Measurements from ENCODE around the gene RAD51B. TPM values are rescaled to one million over a fixed set of nuclear protein-coding genes. Genes with fewer than 3 reads are reported as not detected.

The RAD51B gene
- total RNA-seq, 1 experiment from 2014 or later: 28.9 TPM

GRCh38 chr14:68375376-68375775 is 555.8 kb downstream of the RAD51B start:
- no peak for DNase-seq (ENCODE audit: low read depth, low spot score)
- in situ Hi-C loops (cut with HindIII; ENCODE audit: low pct_unique_long_range_greater_than_20kb, low sequenced_read_pairs): no loop called here

- no peak for DNase-seq (ENCODE audit: low read depth, low spot score)
- in situ Hi-C loops (cut with HindIII; ENCODE audit: low pct_unique_long_range_greater_than_20kb, low sequenced_read_pairs): no loop called here
Measured at GRCh38 chr14:68376067-68376779, 556.6 kb downstream of the RAD51B start.

- no peak for DNase-seq (ENCODE audit: low read depth, low spot score)
- in situ Hi-C loops (cut with HindIII; ENCODE audit: low pct_unique_long_range_greater_than_20kb, low sequenced_read_pairs): no loop called here
Measured at GRCh38 chr14:68377006-68377405, 557.4 kb downstream of the RAD51B start.

- DNase-seq (ENCODE audit: low read depth, low spot score): peak; percentile 98
- in situ Hi-C loops (cut with HindIII; ENCODE audit: low pct_unique_long_range_greater_than_20kb, low sequenced_read_pairs): no loop called here
Measured at GRCh38 chr14:68377459-68377858, 557.9 kb downstream of the RAD51B start.

- in situ Hi-C loops (cut with HindIII; ENCODE audit: low pct_unique_long_range_greater_than_20kb, low sequenced_read_pairs): no loop called here
Measured at GRCh38 chr14:68379510-68380328, 560.1 kb downstream of the RAD51B start.

GRCh38 chr14:68380329-68380741 is 560.8 kb downstream of the RAD51B start:
- DNase-seq (ENCODE audit: low read depth, low spot score): no peak
- in situ Hi-C loops (cut with HindIII; ENCODE audit: low pct_unique_long_range_greater_than_20kb, low sequenced_read_pairs): no loop called here

More at GRCh38 chr14:68379510-68380328, 560.1 kb downstream of the RAD51B start:
- no peak for DNase-seq (ENCODE audit: low read depth, low spot score)

GRCh38 chr14:68384335-68384734 is 564.8 kb downstream of the RAD51B start:
- in situ Hi-C loops (cut with HindIII; ENCODE audit: low pct_unique_long_range_greater_than_20kb, low sequenced_read_pairs): no loop called here
- DNase-seq (ENCODE audit: low read depth, low spot score): no peak

GRCh38 chr14:68384881-68385280 is 565.3 kb downstream of the RAD51B start:
- in situ Hi-C loops (cut with HindIII; ENCODE audit: low pct_unique_long_range_greater_than_20kb, low sequenced_read_pairs): no loop called here
- no peak for DNase-seq (ENCODE audit: low read depth, low spot score)

GRCh38 chr14:68386446-68386845 is 566.9 kb downstream of the RAD51B start:
- in situ Hi-C loops (cut with HindIII; ENCODE audit: low pct_unique_long_range_greater_than_20kb, low sequenced_read_pairs): no loop called here
- no peak for DNase-seq (ENCODE audit: low read depth, low spot score)

- no peak for DNase-seq (ENCODE audit: low read depth, low spot score)
Measured at GRCh38 chr14:68386950-68387779, 567.6 kb downstream of the RAD51B start.

GRCh38 chr14:68389943-68390342 is 570.4 kb downstream of the RAD51B start:
- no peak for DNase-seq (ENCODE audit: low read depth, low spot score)
- in situ Hi-C loops (cut with HindIII; ENCODE audit: low pct_unique_long_range_greater_than_20kb, low sequenced_read_pairs): no loop called here

More at GRCh38 chr14:68386950-68387779, 567.6 kb downstream of the RAD51B start:
- in situ Hi-C loops (cut with HindIII; ENCODE audit: low pct_unique_long_range_greater_than_20kb, low sequenced_read_pairs): no loop called here

- DNase-seq (ENCODE audit: low read depth, low spot score): no peak
- in situ Hi-C loops (cut with HindIII; ENCODE audit: low pct_unique_long_range_greater_than_20kb, low sequenced_read_pairs): no loop called here
Measured at GRCh38 chr14:68390741-68391140, 571.2 kb downstream of the RAD51B start.

- in situ Hi-C loops (cut with HindIII; ENCODE audit: low pct_unique_long_range_greater_than_20kb, low sequenced_read_pairs): no loop called here
- DNase-seq (ENCODE audit: low read depth, low spot score): no peak
Measured at GRCh38 chr14:68391311-68392014, 571.9 kb downstream of the RAD51B start.

- peak; percentile 29 for DNase-seq (ENCODE audit: low read depth, low spot score)
- in situ Hi-C loops (cut with HindIII; ENCODE audit: low pct_unique_long_range_greater_than_20kb, low sequenced_read_pairs): no loop called here
Measured at GRCh38 chr14:68392393-68393141, 573.0 kb downstream of the RAD51B start.

- in situ Hi-C loops (cut with HindIII; ENCODE audit: low pct_unique_long_range_greater_than_20kb, low sequenced_read_pairs): no loop called here
- DNase-seq (ENCODE audit: low read depth, low spot score): no peak
Measured at GRCh38 chr14:68393259-68393658, 573.7 kb downstream of the RAD51B start.

- in situ Hi-C loops (cut with HindIII; ENCODE audit: low pct_unique_long_range_greater_than_20kb, low sequenced_read_pairs): no loop called here
Measured at GRCh38 chr14:68394118-68394763, 574.7 kb downstream of the RAD51B start.

More at GRCh38 chr14:68394118-68394763, 574.7 kb downstream of the RAD51B start:
- no peak for DNase-seq (ENCODE audit: low read depth, low spot score)

Measured in SK-MEL-5 (cell line).